ENCODE measurements around the gene RFPL3. TPM values are rescaled to one million over a fixed set of nuclear protein-coding genes. Genes with fewer than 3 reads are reported as not detected.

The RFPL3 gene
- total and polyA plus RNA-seq, 2 donors (not counting 3 experiments of a cell fraction or from before 2014, with no cell fraction given), result not detected

DNA sequence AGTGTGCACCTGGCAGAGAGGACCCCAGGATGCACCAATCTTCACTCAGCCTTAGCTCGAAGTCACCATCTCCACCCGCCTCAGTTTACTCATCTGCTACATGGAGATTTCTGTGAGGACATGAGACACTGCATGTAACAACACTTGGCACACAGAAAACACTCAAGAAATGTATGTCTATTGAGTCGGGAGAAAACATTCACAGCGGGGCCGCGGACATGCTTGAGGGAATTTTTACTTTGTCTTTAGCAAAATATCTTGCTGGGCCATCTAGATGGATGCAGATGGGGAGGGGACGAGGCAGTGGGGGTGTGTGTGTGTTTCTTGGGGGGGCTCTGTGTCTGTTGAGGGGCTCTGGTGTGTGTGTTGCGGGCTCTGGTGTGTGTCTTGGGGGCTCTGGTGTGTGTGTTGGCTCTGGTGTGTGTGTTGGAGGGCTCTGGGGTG is 28.4 kb upstream of the RFPL3 start:
- Histone ChIP-seq H3K27ac (ENCODE audit: insufficient read depth, low read depth, low read length) (no peak overlapping the region), H3K9me1 (replicated peaks; ENCODE audit: control insufficient read depth, extremely low read depth, insufficient read depth, low read length) (no peaks in the 10 kb centered on the region), H3K9me3 (replicated peaks; ENCODE audit: control insufficient read depth, insufficient read depth, low read length) (no peaks in the 10 kb centered on the region), H3K4me1 (ENCODE audit: control insufficient read depth, extremely low read depth, insufficient read depth, low read length) (peaks cover 25% of the 10 kb centered on the region), H2AFZ (ENCODE audit: low read depth, low read length) (no peak overlapping the region), H4K20me1 (replicated peaks; ENCODE audit: control insufficient read depth, extremely low read depth, insufficient read depth, low read length) (no peaks in the 10 kb centered on the region), H3K27me3 (ENCODE audit: control insufficient read depth in 2 of 2, insufficient read depth in 2 of 2, low read length in 2 of 2) (no peaks in the 10 kb centered on the region), H3K79me2 (ENCODE audit: control insufficient read depth, insufficient read depth, low read length) (no peaks in the 10 kb centered on the region), H3K4me2 (ENCODE audit: insufficient read depth, low read length) (no peak overlapping the region), H3K9ac (replicated peaks; ENCODE audit: extremely low read depth, insufficient read depth, low read length) (no peak overlapping the region), H3K4me3 (replicated peaks in 1 of 3; ENCODE audit: insufficient read depth in 1 of 3, low read depth in 1 of 3, low read length in 3 of 3) (no peak overlapping the region), H3K36me3 (ENCODE audit: control insufficient read depth in 2 of 2, extremely low read depth in 1 of 2, insufficient read depth in 2 of 2, low read length in 2 of 2) (no peaks in the 10 kb centered on the region)
- intact Hi-C loops (cut with micrococcal nuclease), result no loop called here
- ChIA-PET POLR2A (no interaction called here), CTCF (no interaction called here)
- dilution Hi-C loops (cut with MboI; ENCODE audit: extremely low pct_ligation_motif_present, low sequenced_read_pairs), result no loop called here
- TF ChIP-seq POLR2A (IDR thresholded peaks at IDR 0.05; ENCODE audit: low read depth, low read length), result no peak
- TF ChIP-seq GATA2 (IDR thresholded peaks at IDR 0.05; ENCODE audit: insufficient read depth, insufficient read length, low read depth, low read length), result no peak
- no peak for TF ChIP-seq POLR2AphosphoS5 (IDR thresholded peaks at IDR 0.05; ENCODE audit: insufficient read depth, low read depth, low read length)
- TF ChIP-seq EZH2 (IDR thresholded peaks at IDR 0.05; ENCODE audit: borderline replicate concordance, low read depth, low read length, severe bottlenecking), result no peak
- no peak for TF ChIP-seq FOS (IDR thresholded peaks at IDR 0.05; ENCODE audit: borderline replicate concordance, insufficient read depth, low read length)
- TF ChIP-seq JUN (IDR thresholded peaks at IDR 0.05; ENCODE audit: borderline replicate concordance, insufficient read depth, insufficient read length, low read depth), result no peak
- TF ChIP-seq MYC (IDR thresholded peaks at IDR 0.05; ENCODE audit: low read depth, low read length), result no peak
- no TSS peak for BruUV-seq (replicated peaks)
- DNase-seq (ENCODE audit: low read depth, low spot score), result no peak
- FAIRE-seq, result no peak

- TF ChIP-seq MAX (IDR thresholded peaks at IDR 0.05; ENCODE audit: insufficient read depth, insufficient read length) (no peak), POLR2AphosphoS5 (IDR thresholded peaks at IDR 0.05; ENCODE audit: insufficient read depth, low read depth, low read length) (no peak), POLR2A (IDR thresholded peaks at IDR 0.05; ENCODE audit: low read depth, low read length) (no peak)
- ChIA-PET POLR2A (no interaction called here), CTCF (interaction anchor here (1.1 kb wide), 2 partner anchors 23 to 361 kb away, joined by 3 to 4 read pairs; no protein-coding TSS in a partner anchor)
- Histone ChIP-seq H3K9me1 (replicated peaks; ENCODE audit: control insufficient read depth, extremely low read depth, insufficient read depth, low read length) (no peaks in the 10 kb centered on the region), H3K4me1 (ENCODE audit: control insufficient read depth, extremely low read depth, insufficient read depth, low read length) (peaks cover 25% of the 10 kb centered on the region), H3K4me3 (replicated peaks in 1 of 3; ENCODE audit: insufficient read depth in 1 of 3, low read depth in 1 of 3, low read length in 3 of 3) (no peak overlapping the region), H4K20me1 (replicated peaks; ENCODE audit: control insufficient read depth, extremely low read depth, insufficient read depth, low read length) (no peaks in the 10 kb centered on the region), H3K27me3 (ENCODE audit: control insufficient read depth in 2 of 2, insufficient read depth in 2 of 2, low read length in 2 of 2) (no peaks in the 10 kb centered on the region), H3K27ac (ENCODE audit: insufficient read depth, low read depth, low read length) (peak overlapping the region; percentile 96), H3K4me2 (ENCODE audit: insufficient read depth, low read length) (peak overlapping the region; percentile 23), H3K36me3 (ENCODE audit: control insufficient read depth in 2 of 2, extremely low read depth in 1 of 2, insufficient read depth in 2 of 2, low read length in 2 of 2) (no peaks in the 10 kb centered on the region), H2AFZ (ENCODE audit: low read depth, low read length) (peak overlapping the region; percentile 67), H3K9me3 (replicated peaks; ENCODE audit: control insufficient read depth, insufficient read depth, low read length) (no peaks in the 10 kb centered on the region), H3K9ac (replicated peaks; ENCODE audit: extremely low read depth, insufficient read depth, low read length) (peak overlapping the region; percentile 41), H3K79me2 (ENCODE audit: control insufficient read depth, insufficient read depth, low read length) (no peaks in the 10 kb centered on the region)
- intact Hi-C loops (cut with micrococcal nuclease) (loop anchor here (1.0 kb wide), 1 partner anchor 23 kb away; no protein-coding TSS in a partner anchor), dilution Hi-C loops (cut with MboI; ENCODE audit: extremely low pct_ligation_motif_present, low sequenced_read_pairs) (no loop called here)
- FAIRE-seq (peak; percentile 91), DNase-seq (ENCODE audit: low read depth, low spot score) (peak; percentile 83)
- BruUV-seq (replicated peaks), result TSS peak; percentile 65
These were observed 26.3 kb upstream of the RFPL3 start for GRCh38 chr22:32331236-32331917.

All from endothelial cell of umbilical vein (primary cell).